ENCODE measurements around the gene PI4K2B.
"Not testable (repeated sequence)": the region's sequence is repeated elsewhere in the genome, so short reads cannot be mapped to it uniquely, and the experiment has no call there.

GRCh38 chr4:25236030-25236429 lies 2.2 kb downstream of the PI4K2B start:
- not testable (repeated sequence) for TF ChIP-seq POU2F2 (IDR thresholded peaks at IDR 0.05; ENCODE audit: low read depth, low read length); POLR2A (IDR thresholded peaks at IDR 0.05; ENCODE audit: low read depth, low read length); PAX5 (IDR thresholded peaks at IDR 0.05; ENCODE audit: insufficient read depth, low read length, severe bottlenecking); POLR2AphosphoS5 (IDR thresholded peaks at IDR 0.05; ENCODE audit: low read depth, low read length); TAF1 (IDR thresholded peaks at IDR 0.05; ENCODE audit: low read depth, low read length)
